ENCODE data around the gene FLNB. TPM values are rescaled to one million over a fixed set of nuclear protein-coding genes. Genes with fewer than 3 reads are reported as not detected.

FLNB gene
- total and polyA plus RNA-seq, 10 of the 15 experiments (the other 5 are each of a cell fraction or from before 2014, with no cell fraction given) = 13.6 to 51.8 (median 26.4) TPM

DNA sequence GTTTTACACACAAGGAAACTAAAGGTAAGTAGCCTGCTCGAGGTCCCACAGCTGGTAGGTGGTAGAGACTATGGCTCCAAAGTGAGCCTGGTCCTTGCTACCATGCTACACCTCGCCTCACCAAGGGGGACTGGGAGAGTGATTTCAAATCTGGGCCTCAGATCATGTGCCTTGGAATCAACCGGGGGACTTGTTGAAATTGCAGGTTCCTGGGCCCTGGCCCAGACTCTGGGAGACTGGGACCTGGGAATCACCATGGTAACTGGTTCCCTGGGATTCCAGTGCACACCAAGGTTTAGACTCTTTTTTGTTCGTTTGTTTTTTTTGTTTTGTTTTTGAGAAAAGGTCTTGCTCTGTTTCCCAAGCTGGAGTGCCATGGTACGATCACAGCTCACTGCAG lies 181.5 kb downstream of the FLNB start:
- in situ Hi-C loops (cut with MboI) (loop anchor here (5.0 to 10.0 kb wide), 3 partner anchors 33 to 435 kb away; no protein-coding TSS in a partner anchor), intact Hi-C loops (cut with micrococcal nuclease; ENCODE audit: unreplicated experiment) (loop anchor here (5.0 kb wide), 1 partner anchor 223 kb away; no protein-coding TSS in a partner anchor)
- Histone ChIP-seq H2AFZ (ENCODE audit: control insufficient read depth, low read depth, low read length) (no peak overlapping the region), H3K4me3 (no peak overlapping the region), H3K36me3 (ENCODE audit: control insufficient read depth in 2 of 2, insufficient read depth in 2 of 2, low read length in 1 of 2) (peaks cover 1 to 6% of the 10 kb centered on the region in 2 experiments; a peak in 2 of 4 replicates), H3K9ac (ENCODE audit: control insufficient read depth, insufficient read depth, low read length) (no peak overlapping the region), H3K4me1 (ENCODE audit: control insufficient read depth, insufficient read depth, low read length) (peaks cover 3% of the 10 kb centered on the region; the same call in 1 of the 2 replicates), H4K20me1 (ENCODE audit: control insufficient read depth, insufficient read depth) (no peaks in the 10 kb centered on the region), H3K27ac (ENCODE audit: control insufficient read depth, insufficient read depth) (no peak overlapping the region), H3K4me2 (ENCODE audit: control insufficient read depth, insufficient read depth) (no peak overlapping the region), H3K27me3 (replicated peaks in 1 of 2; ENCODE audit: control insufficient read depth in 2 of 2, insufficient read depth in 2 of 2, low read length in 1 of 2) (no peaks in the 10 kb centered on the region), H3K9me3 (replicated peaks; ENCODE audit: control insufficient read depth, insufficient read depth, low read length) (peaks cover 9% of the 10 kb centered on the region; the same call in 2 of the 3 replicates), H3K79me2 (ENCODE audit: control insufficient read depth, insufficient read depth, low read length) (no peaks in the 10 kb centered on the region)
- ChIA-PET POLR2A (interaction anchor here (0.8 to 2.0 kb wide), 6 partner anchors 18 to 116 kb away, joined by 3 to 11 read pairs (median 3); partner anchors contain the start of genes HTD2 and RPP14), CTCF (interaction anchor here (1.2 to 25.2 kb wide), 10 partner anchors 10 to 441 kb away, joined by 3 to 655 read pairs (median 22); partner anchors contain the start of genes ABHD6, DNASE1L3, HTD2 and RPP14), SMC1A (ENCODE audit: uncharacterized antibody, unreplicated experiment) (interaction anchor here (0.8 to 9.6 kb wide), 18 partner anchors 11 to 161 kb away, joined by 3 to 191 read pairs (median 12); partner anchors contain the start of gene ABHD6), RAD21 (ENCODE audit: unreplicated experiment) (interaction anchor here (1.2 to 6.6 kb wide), 12 partner anchors 11 to 117 kb away, joined by 3 to 141 read pairs (median 25); partner anchors contain the start of genes HTD2 and RPP14)
- WGBS (ENCODE audit: insufficient coverage, insufficient replicate concordance, low lambda C conversion rate, missing lambda C conversion rate) = 51% methylated on average over 5 of the region's 5 CpGs
- DNase-seq (ENCODE audit: low read depth, low spot score) (no peak), FAIRE-seq (no peak), ATAC-seq (no peak)
- BruUV-seq (replicated peaks) = no TSS peak
- TF ChIP-seq EED (IDR thresholded peaks at IDR 0.05; ENCODE audit: low read depth) = no peak
- no peak for TF ChIP-seq ZBED1 (IDR thresholded peaks at IDR 0.05; ENCODE audit: borderline replicate concordance)
- no peak for TF ChIP-seq MLLT1 (IDR thresholded peaks at IDR 0.05)
- no peak for TF ChIP-seq MEF2A (IDR thresholded peaks at IDR 0.05; ENCODE audit: insufficient read depth, low read depth, low read length)
- TF ChIP-seq NR2C1 (IDR thresholded peaks at IDR 0.05) = no peak
- TF ChIP-seq CBX3 (IDR thresholded peaks at IDR 0.05; ENCODE audit: borderline replicate concordance, low read depth) = no peak
- no peak for TF ChIP-seq ZNF592 (IDR thresholded peaks at IDR 0.05)
- no peak for TF ChIP-seq ZNF24 (IDR thresholded peaks at IDR 0.05)
- no peak for TF ChIP-seq IKZF2 (IDR thresholded peaks at IDR 0.05)
- no peak for TF ChIP-seq MXI1 (IDR thresholded peaks at IDR 0.05; ENCODE audit: low read depth, low read length)
- TF ChIP-seq, protein P1, sequence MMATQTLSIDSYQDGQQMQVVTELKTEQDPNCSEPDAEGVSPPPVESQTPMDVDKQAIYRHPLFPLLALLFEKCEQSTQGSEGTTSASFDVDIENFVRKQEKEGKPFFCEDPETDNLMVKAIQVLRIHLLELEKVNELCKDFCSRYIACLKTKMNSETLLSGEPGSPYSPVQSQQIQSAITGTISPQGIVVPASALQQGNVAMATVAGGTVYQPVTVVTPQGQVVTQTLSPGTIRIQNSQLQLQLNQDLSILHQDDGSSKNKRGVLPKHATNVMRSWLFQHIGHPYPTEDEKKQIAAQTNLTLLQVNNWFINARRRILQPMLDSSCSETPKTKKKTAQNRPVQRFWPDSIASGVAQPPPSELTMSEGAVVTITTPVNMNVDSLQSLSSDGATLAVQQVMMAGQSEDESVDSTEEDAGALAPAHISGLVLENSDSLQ (IDR thresholded peaks at IDR 0.05) = no peak
- TF ChIP-seq CREB1 (IDR thresholded peaks at IDR 0.05; ENCODE audit: low read depth) = no peak

Data from GM12878 (cell line).